GM23248 (cell line): ENCODE results near the gene ADGRF1. TPM values are rescaled to one million over a fixed set of nuclear protein-coding genes. Genes with fewer than 3 reads are reported as not detected.

Experiments used
- DNase-seq: peaks from one replicate; pipeline ENCODE4 v3.0.0-alpha.2; 2015
- H2AFZ ChIP-seq: fragments of 200-600 bp; sonication (generic); 2 replicates; pipeline ENCODE4 v1.6.1; 2016; ENCODE audit warnings: antibody characterized with exemption
- H3F3A ChIP-seq: fragments of 200-600 bp; sonication (generic); 2 replicates; pipeline ENCODE4 v1.6.1; 2016; ENCODE audit warnings: mild to moderate bottlenecking, antibody characterized with exemption, mixed run types; ENCODE audit not compliant: insufficient read depth
- H3K27ac ChIP-seq: fragments of 200-600 bp; sonication (generic); 2 replicates; pipeline ENCODE4 v1.5.1; 2016; ENCODE audit warnings: mild to moderate bottlenecking
- H3K27me3 ChIP-seq: fragments of 200-600 bp; sonication (generic); replicated peaks from 2 replicates; pipeline ENCODE4 v1.6.1; 2016; ENCODE audit warnings: mild to moderate bottlenecking; ENCODE audit not compliant: insufficient read depth
- H3K36me3 ChIP-seq: fragments of 200-600 bp; sonication (generic); 2 replicates; pipeline ENCODE4 v1.6.1; 2016; ENCODE audit warnings: low read depth, mild to moderate bottlenecking
- H3K4me1 ChIP-seq: fragments of 200-600 bp; sonication (generic); 2 replicates; pipeline ENCODE4 v1.6.1; 2016; ENCODE audit warnings: mild to moderate bottlenecking; ENCODE audit not compliant: insufficient read depth
- H3K4me2 ChIP-seq: fragments of 200-600 bp; sonication (generic); one replicate; pipeline ENCODE4 v1.6.1; 2016; ENCODE audit warnings: mild to moderate bottlenecking; ENCODE audit not compliant: unreplicated experiment
- H3K4me3 ChIP-seq: fragments of 200-600 bp; sonication (generic); 2 replicates; pipeline ENCODE4 v1.5.1; 2016; ENCODE audit warnings: mild to moderate bottlenecking
- H3K79me2 ChIP-seq: fragments of 200-600 bp; sonication (generic); 2 replicates; pipeline ENCODE4 v1.6.1; 2016; ENCODE audit warnings: mild to moderate bottlenecking; ENCODE audit not compliant: insufficient read depth
- H3K9ac ChIP-seq: fragments of 200-600 bp; sonication (generic); 2 replicates; pipeline ENCODE4 v1.6.1; 2016; ENCODE audit warnings: mild to moderate bottlenecking
- H3K9me2 ChIP-seq: fragments of 200-600 bp; sonication (generic); 2 replicates; pipeline ENCODE4 v1.6.1; 2016; ENCODE audit warnings: mixed run types, mild to moderate bottlenecking, moderate library complexity; ENCODE audit not compliant: insufficient read depth
- H3K9me3 ChIP-seq: fragments of 200-600 bp; sonication (generic); one replicate; pipeline ENCODE4 v1.6.1; 2017; ENCODE audit warnings: low read depth
- H4K20me1 ChIP-seq: fragments of 200-600 bp; sonication (generic); 2 replicates; pipeline ENCODE4 v1.6.0; 2016; ENCODE audit not compliant: insufficient read depth
- EZH2 ChIP-seq: fragments of 200-600 bp; sonication (generic); IDR thresholded peaks from 2 replicates; pipeline ENCODE4 v1.6.1; 2018; ENCODE audit warnings: antibody characterized with exemption, mild to moderate bottlenecking; ENCODE audit not compliant: insufficient read depth, poor library complexity, severe bottlenecking
- EZH2phosphoT487 ChIP-seq: fragments of 200-600 bp; sonication (generic); IDR thresholded peaks from 2 replicates; pipeline ENCODE4 v1.6.1; 2018; ENCODE audit warnings: antibody characterized with exemption, moderate library complexity, mild to moderate bottlenecking, low read depth; ENCODE audit not compliant: insufficient read depth
- WGBS, 2 experiments: methylation state at CpG; one replicate each; pipeline ENCODE4 v1.1.6; 2015 to 2017; ENCODE audit warnings: low lambda C conversion rate in 2 of 2, low coverage in 1 of 2; ENCODE audit errors: missing lambda C conversion rate in 2 of 2; 5-methylcytosine and 5-hydroxymethylcytosine counted together
- in situ Hi-C: fragments of 300-500 bp; cut with MboI; formaldehyde crosslinking; loops from 2 replicates; pipeline ENCODE4 v1.15.0; 2020
- polyA plus RNA-seq: library from polyadenylated mRNA; unstranded; fragments of >200 nt; fragmentation: Nextera tagmentation; extraction: Ambion mirVana; gene quantifications from 2 replicates; pipeline ENCODE4 v1.2.1, GENCODE V29; 2016
- total RNA-seq: library from RNA; depleted of rRNA; stranded (reverse); fragments of >200 nt; shearing (Covaris generic); gene quantifications from 2 replicates; pipeline ENCODE4 v1.2.3, GENCODE V29; 2014

Gene ADGRF1
- total and polyA plus RNA-seq, 2 experiments from 2014 or later, result not detected

DNA sequence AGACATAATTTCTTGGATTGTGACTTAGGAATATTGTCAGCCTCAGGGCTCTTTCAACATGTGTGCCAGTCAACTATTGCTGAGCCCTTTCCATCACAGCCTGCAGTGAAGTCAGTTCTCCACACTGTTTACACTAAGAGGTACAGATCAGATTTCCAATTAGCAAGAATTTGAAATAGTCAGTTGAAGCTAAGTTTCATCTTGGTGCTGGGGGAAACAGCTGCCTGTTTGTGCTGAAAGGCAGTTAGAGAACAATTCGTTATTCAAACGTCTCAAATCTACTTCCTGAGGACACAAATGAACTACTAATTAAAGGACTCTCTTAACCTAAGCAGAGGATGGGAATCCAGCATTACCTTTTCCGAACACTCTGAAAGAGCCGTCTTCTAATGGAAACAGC, 25.9 kb downstream of the ADGRF1 start:
- Histone ChIP-seq H2AFZ (no peak overlapping the region), H3K27ac (no peak overlapping the region), H3F3A (no peaks in the 10 kb centered on the region), H3K27me3 (no peaks in the 10 kb centered on the region), H3K9ac (no peak overlapping the region), H4K20me1 (no peaks in the 10 kb centered on the region), H3K36me3 (no peaks in the 10 kb centered on the region), H3K9me3 (no peaks in the 10 kb centered on the region), H3K79me2 (no peaks in the 10 kb centered on the region), H3K9me2 (no peaks in the 10 kb centered on the region), H3K4me1 (no peaks in the 10 kb centered on the region), H3K4me3 (no peak overlapping the region), H3K4me2 (no peak overlapping the region)
- in situ Hi-C loops, result no loop called here
- no peak for DNase-seq
- TF ChIP-seq EZH2 (no peak), EZH2phosphoT487 (no peak)
- 25 to 27% methylated on average over 4 of the region's 4 CpGs for WGBS, 2 experiments

DNA sequence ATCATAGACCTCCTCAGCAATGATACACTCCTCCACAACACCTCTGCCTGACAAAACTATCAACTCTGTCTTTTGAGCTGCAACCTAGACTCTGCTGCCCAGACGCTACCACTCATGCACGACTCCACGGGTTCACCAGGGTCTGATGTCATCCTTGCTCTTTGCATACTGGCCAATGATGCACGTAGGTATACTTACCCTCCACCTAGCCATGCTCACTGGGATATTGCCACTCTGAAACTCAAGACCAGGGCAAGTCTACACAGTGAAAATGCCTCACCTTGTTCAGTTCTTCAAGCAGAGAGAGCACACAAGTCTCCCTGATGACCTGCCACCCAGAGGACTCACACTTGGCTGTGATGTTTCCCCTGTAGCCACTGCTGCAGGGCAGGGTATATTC, 27.7 kb downstream of the ADGRF1 start:
- H3K9me3 ChIP-seq, result no peaks in the 10 kb centered on the region
- H3K27me3 ChIP-seq, result peaks cover 4% of the 10 kb centered on the region; the same call in 1 of the 2 replicates
- H3K9ac ChIP-seq, result no peak overlapping the region
- H3K79me2 ChIP-seq, result no peaks in the 10 kb centered on the region
- no peak overlapping the region for H3K4me2 ChIP-seq
- no peak for DNase-seq
- TF ChIP-seq EZH2 (no peak), EZH2phosphoT487 (no peak)
- H3K4me3 ChIP-seq, result no peak overlapping the region
- H3F3A ChIP-seq, result no peaks in the 10 kb centered on the region
- in situ Hi-C loops, result no loop called here
- H4K20me1 ChIP-seq, result no peaks in the 10 kb centered on the region
- WGBS, 2 experiments, result 34 to 35% methylated on average over 4 of the region's 4 CpGs
- H3K4me1 ChIP-seq, result no peaks in the 10 kb centered on the region
- no peak overlapping the region for H2AFZ ChIP-seq
- no peaks in the 10 kb centered on the region for H3K36me3 ChIP-seq
- no peaks in the 10 kb centered on the region for H3K9me2 ChIP-seq
- H3K27ac ChIP-seq, result no peak overlapping the region

DNA sequence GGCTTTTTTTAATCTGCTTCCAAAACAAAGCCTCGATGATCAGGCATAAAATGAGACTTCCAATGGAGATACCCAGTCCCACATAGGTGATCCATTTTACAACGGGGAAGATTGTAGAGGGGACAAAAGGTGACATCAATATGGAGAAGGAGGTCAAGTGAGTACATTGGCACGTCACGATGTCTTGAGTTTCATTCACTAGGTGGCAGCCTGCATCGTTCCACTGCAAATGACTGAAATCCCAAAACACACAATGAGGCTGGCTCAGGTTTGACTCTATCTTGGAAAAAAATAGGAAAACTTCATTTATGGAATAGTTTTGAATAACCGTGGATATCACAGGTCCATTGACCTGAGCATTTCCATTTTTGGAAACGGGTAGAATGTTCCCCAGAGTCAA, 32.5 kb downstream of the ADGRF1 start:
- Histone ChIP-seq H3K4me2 (no peak overlapping the region), H2AFZ (no peak overlapping the region)
- WGBS, 2 experiments, result 14 to 20% methylated on average over 7 of the region's 7 CpGs

DNA sequence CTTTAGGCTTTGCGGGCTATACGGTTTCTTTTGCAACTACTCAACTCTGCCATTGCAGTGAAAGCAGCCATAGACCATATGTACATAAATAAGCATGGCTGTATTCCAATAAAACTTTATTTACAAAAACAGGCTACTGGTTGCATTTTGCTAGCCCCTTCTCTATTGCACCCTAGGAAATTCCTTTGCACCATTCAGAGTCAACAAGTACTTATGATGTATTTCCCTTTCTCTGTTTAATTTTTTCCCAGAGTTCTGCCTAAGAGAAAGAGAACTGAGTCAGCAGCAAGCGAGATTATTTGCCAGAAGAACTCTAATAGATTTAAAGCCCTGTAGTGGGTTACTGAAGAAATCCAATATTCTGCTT, 33.8 kb downstream of the ADGRF1 start:
- Histone ChIP-seq H3K36me3 (no peaks in the 10 kb centered on the region), H2AFZ (no peak overlapping the region), H3K79me2 (no peaks in the 10 kb centered on the region), H3K27me3 (peaks cover 11% of the 10 kb centered on the region), H3K4me1 (no peaks in the 10 kb centered on the region), H3K9ac (no peak overlapping the region), H3K27ac (no peak overlapping the region), H3K4me3 (no peak overlapping the region), H3K9me2 (no peaks in the 10 kb centered on the region), H3F3A (no peaks in the 10 kb centered on the region), H3K9me3 (no peaks in the 10 kb centered on the region), H4K20me1 (no peaks in the 10 kb centered on the region), H3K4me2 (no peak overlapping the region)
- TF ChIP-seq EZH2phosphoT487 (no peak), EZH2 (no peak)
- 53 to 65% methylated on average over 3 of the region's 3 CpGs for WGBS, 2 experiments
- in situ Hi-C loops, result no loop called here
- DNase-seq, result no peak

More for the DNA sequence above, 32.5 kb downstream of the ADGRF1 start:
- Histone ChIP-seq H3K27ac (no peak overlapping the region), H4K20me1 (no peaks in the 10 kb centered on the region), H3K4me3 (no peak overlapping the region), H3K27me3 (peaks cover 11% of the 10 kb centered on the region), H3K9ac (no peak overlapping the region), H3F3A (no peaks in the 10 kb centered on the region), H3K9me3 (no peaks in the 10 kb centered on the region), H3K4me1 (no peaks in the 10 kb centered on the region), H3K79me2 (no peaks in the 10 kb centered on the region), H3K36me3 (no peaks in the 10 kb centered on the region), H3K9me2 (no peaks in the 10 kb centered on the region)
- DNase-seq, result no peak
- TF ChIP-seq EZH2phosphoT487 (no peak), EZH2 (no peak)
- in situ Hi-C loops, result no loop called here
